B cell (primary cell): ENCODE data around the gene DIRAS1. TPM values are rescaled to one million over a fixed set of nuclear protein-coding genes. Genes with fewer than 3 reads are reported as not detected.

ENCODE experiments used
- ATAC-seq: fragments of 200-7000 bp; cut with Tn5 transposase; one replicate; pipeline ENCODE4 v1.10.0; 2021; ENCODE audit warnings: low read depth, mild to moderate bottlenecking, moderate number of reproducible peaks, moderate library complexity
- CTCF ChIA-PET: fragments of 350-600 bp; sonication (Branson Sonifier 250); formaldehyde crosslinking; loops from one replicate; lab custom pipeline; 2021; ENCODE audit warnings: antibody characterized with exemption, inconsistent platforms; lab: Charles Lee
- POLR2A ChIA-PET: fragments of 350-600 bp; sonication (Branson Sonifier 250); formaldehyde crosslinking; loops from one replicate; lab custom pipeline; 2021; ENCODE audit warnings: antibody characterized with exemption; lab: Charles Lee
- DNase-seq: peaks from one replicate; pipeline ENCODE4 v3.0.0; 2013
- H2AFZ ChIP-seq: 2 replicates; pipeline ENCODE4 v1.6.1; 2012; ENCODE audit warnings: mild to moderate bottlenecking, low read depth, low read length; ENCODE audit not compliant: insufficient read depth, poor library complexity, severe bottlenecking
- H3K27ac ChIP-seq, 2 donors: 1 replicate in 1 of 2; 2 replicates in 1 of 2; pipeline ENCODE4 v1.5.1; 2012 to 2013; ENCODE audit warnings: low read length in 2 of 2, mild to moderate bottlenecking in 2 of 2, moderate library complexity in 1 of 2
- H3K27me3 ChIP-seq, 4 experiments: fragments of 200-600 bp in 1 of 4; sonication (generic) in 1 of 4; replicated peaks in 1 of 4; 1 replicate in 2 of 4; 2 replicates in 2 of 4; pipeline versions ENCODE4 v1.6.1 to v1.7.0; 2013 to 2016; ENCODE audit warnings: low read length in 3 of 4, mild to moderate bottlenecking in 2 of 4, mixed read lengths in 1 of 4, moderate library complexity in 1 of 4; ENCODE audit not compliant: insufficient read depth in 4 of 4, control insufficient read depth in 3 of 4; ENCODE audit errors: control extremely low read depth in 1 of 4
- H3K36me3 ChIP-seq, 2 experiments: replicated peaks in 1 of 2; 1 replicate in 1 of 2; 2 replicates in 1 of 2; pipeline versions ENCODE4 v1.6.1 to v1.7.1; 2013; ENCODE audit warnings: low read length in 1 of 2; ENCODE audit not compliant: insufficient read depth in 2 of 2, control insufficient read depth in 1 of 2; ENCODE audit errors: control extremely low read depth in 1 of 2, extremely low read depth in 1 of 2
- H3K4me1 ChIP-seq, 2 donors: fragments of 200-600 bp in 1 of 2; sonication (generic) in 1 of 2; 1 replicate in 1 of 2; 2 replicates in 1 of 2; pipeline versions ENCODE4 v1.5.1 to v1.6.1; 2013 to 2017; ENCODE audit warnings: low read length in 2 of 2; ENCODE audit not compliant: control insufficient read depth in 2 of 2, insufficient read depth in 2 of 2
- H3K4me2 ChIP-seq: replicated peaks from 2 replicates; pipeline ENCODE3; 2012; ENCODE audit warnings: mild to moderate bottlenecking, low read depth, low read length; ENCODE audit not compliant: poor library complexity, severe bottlenecking
- H3K4me3 ChIP-seq, 5 experiments: fragments of 200-600 bp in 1 of 5; sonication (generic) in 1 of 5; 1 replicate in 3 of 5; 2 replicates in 2 of 5; pipeline versions ENCODE4 v1.5.1 to v1.7.0; 2011 to 2016; ENCODE audit warnings: low read length in 4 of 5, mild to moderate bottlenecking in 4 of 5, low read depth in 2 of 5, control low read depth in 1 of 5, moderate library complexity in 1 of 5; ENCODE audit not compliant: insufficient read depth in 1 of 5; ENCODE audit errors: control extremely low read depth in 1 of 5, extremely low read depth in 1 of 5
- H3K79me2 ChIP-seq: fragments of 200-600 bp; sonication (generic); one replicate; pipeline ENCODE4 v1.6.0; 2016; ENCODE audit warnings: low read length; ENCODE audit not compliant: control insufficient read depth, insufficient read depth
- H3K9ac ChIP-seq: fragments of 200-600 bp; sonication (generic); 2 replicates; pipeline ENCODE4 v1.6.1; 2017; ENCODE audit warnings: mild to moderate bottlenecking, low read length, moderate library complexity
- H3K9me3 ChIP-seq, 3 donors: one replicate each; pipeline versions ENCODE4 v1.6.1 to v1.7.1; 2013; ENCODE audit warnings: low read length in 2 of 3; ENCODE audit not compliant: control insufficient read depth in 2 of 3, insufficient read depth in 1 of 3; ENCODE audit errors: control extremely low read depth in 1 of 3
- H4K20me1 ChIP-seq: 2 replicates; pipeline ENCODE4 v1.6.0; 2012; ENCODE audit warnings: mild to moderate bottlenecking, low read length; ENCODE audit not compliant: insufficient read depth, control insufficient read depth, poor library complexity, severe bottlenecking
- H3K27ac Mint-ChIP-seq: one replicate; pipeline ENCODE4 v1.8.0; 2021; ENCODE audit warnings: mixed read lengths
- H3K27me3 Mint-ChIP-seq: one replicate; pipeline ENCODE4 v1.8.0; 2021; ENCODE audit warnings: mixed read lengths
- H3K4me1 Mint-ChIP-seq: one replicate; pipeline ENCODE4 v1.8.0; 2021; ENCODE audit warnings: mixed read lengths
- H3K4me3 Mint-ChIP-seq: one replicate; pipeline ENCODE4 v1.8.0; 2021; ENCODE audit warnings: mixed read lengths
- H3K9me3 Mint-ChIP-seq: one replicate; pipeline ENCODE4 v1.8.0; 2022; ENCODE audit warnings: mixed read lengths; ENCODE audit not compliant: insufficient read depth
- CTCF ChIP-seq: fragments of 200-600 bp; IDR thresholded peaks from one replicate; pipeline ENCODE4 v1.8.0; 2022; ENCODE audit warnings: antibody characterized with exemption, mild to moderate bottlenecking
- EZH2 ChIP-seq: IDR thresholded peaks from 2 replicates; pipeline ENCODE4 v1.6.1; 2012; ENCODE audit warnings: borderline replicate concordance, low read depth, mild to moderate bottlenecking, moderate library complexity, low read length; ENCODE audit not compliant: insufficient read depth, poor library complexity, severe bottlenecking
- WGBS: methylation state at CpG from one replicate; pipeline ENCODE4 v1.1.5; 2013; ENCODE audit warnings: missing lambda C conversion rate; ENCODE audit not compliant: insufficient coverage; 5-methylcytosine and 5-hydroxymethylcytosine counted together
- intact Hi-C: fragments of 100-400 bp; cut with micrococcal nuclease; formaldehyde crosslinking; loops from one replicate; pipeline ENCODE4 v1.10.0; 2022
- polyA plus RNA-seq: library from polyadenylated mRNA; depleted of rRNA; stranded (reverse); fragments of >200 nt; gene quantifications from 2 replicates; pipeline ENCODE4 v1.2.3, GENCODE V29; 2012
- total RNA-seq, 2 donors: library from RNA; stranded (reverse); fragments of 120-200 nt in 1 of 2; gene quantifications; 1 replicate in 1 of 2; 2 replicates in 1 of 2; pipeline versions ENCODE4 v1.2.3 to v1.2.4, GENCODE V29; 2013 to 2022

The DIRAS1 gene
- total and polyA plus RNA-seq, 2 donors (not counting 1 experiment from before 2014, with no cell fraction given), result 5.2 to 23.7 TPM

DNA sequence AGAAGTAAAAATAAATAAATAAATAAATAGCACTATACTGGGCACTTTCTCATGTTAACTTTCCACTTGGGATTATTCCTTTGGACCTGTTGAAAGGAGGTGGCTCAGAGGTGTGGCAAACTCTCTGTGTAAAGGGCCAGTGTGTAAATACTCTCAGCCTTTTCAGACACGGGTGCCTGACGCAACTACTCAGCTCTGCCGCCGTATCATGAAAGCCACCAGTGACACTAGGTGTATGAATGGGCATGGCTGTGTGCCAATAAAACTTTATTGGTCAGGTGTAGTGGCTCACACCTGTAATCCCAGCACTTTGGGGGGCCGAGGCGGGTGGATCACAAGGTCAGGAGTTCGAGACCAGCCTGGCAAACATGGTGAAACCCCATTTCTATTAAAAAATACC lies 38.8 kb upstream of the DIRAS1 start:
- Histone ChIP-seq H3K4me3 (no peak overlapping the region), H3K4me1 (no peaks in the 10 kb centered on the region), H3K27ac (no peak overlapping the region), H3K9me3 (no peaks in the 10 kb centered on the region), H3K4me2 (no peak overlapping the region), H3K27me3 (no peaks in the 10 kb centered on the region), H4K20me1 (no peaks in the 10 kb centered on the region), H3K36me3 (peaks cover 3 to 55% of the 10 kb centered on the region in 2 experiments), H3K9ac (no peak overlapping the region), H2AFZ (no peak overlapping the region), H3K79me2 (no peaks in the 10 kb centered on the region)
- 98% methylated on average over 7 of the region's 7 CpGs for WGBS
- ChIA-PET POLR2A (interaction anchor here (0.6 kb wide), 1 partner anchor 41 kb away, joined by 3 read pairs; no protein-coding TSS in a partner anchor), CTCF (interaction anchor here (1.9 kb wide), 1 partner anchor 111 kb away, joined by 7 read pairs; no protein-coding TSS in a partner anchor)
- intact Hi-C loops, result no loop called here
- TF ChIP-seq EZH2 (no peak), CTCF (no peak)
- DNase-seq (no peak), ATAC-seq (no peak)
- no peaks in the 10 kb centered on the region for H3K27me3 Mint-ChIP-seq
- H3K9me3 Mint-ChIP-seq, result no peaks in the 10 kb centered on the region
- H3K4me3 Mint-ChIP-seq, result no peak overlapping the region
- H3K4me1 Mint-ChIP-seq, result no peaks in the 10 kb centered on the region
- no peak overlapping the region for H3K27ac Mint-ChIP-seq

DNA sequence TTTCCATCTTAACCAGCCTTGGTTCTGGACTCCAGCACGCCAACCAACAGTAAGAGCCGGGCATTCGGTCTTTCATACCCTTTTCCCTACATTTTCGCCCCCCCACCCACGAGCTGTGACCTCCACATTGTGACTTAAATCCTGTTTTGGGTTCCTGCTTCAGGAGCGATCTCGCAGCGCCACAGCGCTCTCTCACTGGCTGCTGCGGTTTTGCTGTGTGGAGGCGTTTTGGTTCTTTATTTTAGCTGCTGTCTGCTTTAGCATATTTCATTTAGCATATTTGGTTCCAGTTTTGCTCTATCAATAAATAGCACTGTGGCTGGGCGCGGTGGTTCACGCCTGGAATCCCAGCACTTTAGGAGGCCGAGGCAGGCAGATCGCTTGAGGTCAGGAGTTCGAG lies 38.2 kb upstream of the DIRAS1 start:
- no peak for DNase-seq
- no peaks in the 10 kb centered on the region for H3K9me3 Mint-ChIP-seq
- Histone ChIP-seq H3K4me3 (no peak overlapping the region), H3K9ac (no peak overlapping the region), H4K20me1 (no peaks in the 10 kb centered on the region), H3K9me3 (no peaks in the 10 kb centered on the region), H3K36me3 (peaks cover 3 to 50% of the 10 kb centered on the region in 2 experiments), H3K27me3 (no peaks in the 10 kb centered on the region), H3K4me2 (no peak overlapping the region), H3K4me1 (no peaks in the 10 kb centered on the region), H3K27ac (no peak overlapping the region), H2AFZ (no peak overlapping the region), H3K79me2 (no peaks in the 10 kb centered on the region)
- no peak overlapping the region for H3K27ac Mint-ChIP-seq
- CTCF ChIA-PET, result interaction anchor here (1.9 kb wide), 1 partner anchor 111 kb away, joined by 7 read pairs; no protein-coding TSS in a partner anchor
- no peaks in the 10 kb centered on the region for H3K4me1 Mint-ChIP-seq
- intact Hi-C loops, result no loop called here
- no peak for ATAC-seq
- WGBS, result 81% methylated on average over 9 of the region's 17 CpGs
- POLR2A ChIA-PET, result interaction anchor here (0.6 kb wide), 1 partner anchor 42 kb away, joined by 3 read pairs; no protein-coding TSS in a partner anchor
- TF ChIP-seq CTCF (no peak), EZH2 (no peak)
- no peaks in the 10 kb centered on the region for H3K27me3 Mint-ChIP-seq
- H3K4me3 Mint-ChIP-seq, result no peak overlapping the region
